HEK293 (cell line): Measurements from ENCODE around the gene BCL2L13.
"Not testable (repeated sequence)": the region's sequence is repeated elsewhere in the genome, so short reads cannot be mapped to it uniquely, and the experiment has no call there.

ENCODE experiments used
- CTCF ChIA-PET: fragments of 350-600 bp; formaldehyde crosslinking; extraction: SDS; loops from one replicate; lab custom pipeline; 2021; ENCODE audit warnings: antibody characterized with exemption; lab: Yijun Ruan, JAX
- POLR2A ChIA-PET: fragments of 300-600 bp; formaldehyde crosslinking; extraction: SDS; loops from one replicate; lab custom pipeline; 2020; ENCODE audit warnings: antibody characterized with exemption, inconsistent platforms; lab: Yijun Ruan, JAX
- H3K27ac ChIP-seq: fragments of 200-500 bp; sonication (Bioruptor generic); 2 replicates; pipeline ENCODE4 v1.5.1; 2014; ENCODE audit warnings: low read depth, low read length, control low read depth, inconsistent platforms; ENCODE audit errors: extremely low read depth
- H3K36me3 ChIP-seq, 2 experiments: fragments of 200-500 bp in 1 of 2; sonication (Bioruptor generic) in 1 of 2; 1 replicate in 1 of 2; 2 replicates in 1 of 2; pipeline ENCODE4 v1.5.1; 2014 to 2017; ENCODE audit warnings: inconsistent platforms in 2 of 2, low read length in 2 of 2; ENCODE audit not compliant: control insufficient read depth in 2 of 2, insufficient read depth in 1 of 2
- H3K4me1 ChIP-seq: fragments of 200-500 bp; sonication (Bioruptor generic); 2 replicates; pipeline ENCODE4 v1.5.1; 2014; ENCODE audit warnings: mild to moderate bottlenecking, low read length, inconsistent platforms; ENCODE audit not compliant: control insufficient read depth, insufficient read depth
- H3K4me3 ChIP-seq: 2 replicates; pipeline ENCODE4 v1.5.1; 2011; ENCODE audit warnings: low read depth, mild to moderate bottlenecking, control low read depth, low read length, moderate library complexity
- H3K9me3 ChIP-seq: fragments of 200-500 bp; sonication (Bioruptor generic); 2 replicates; pipeline ENCODE4 v1.5.1; 2014; ENCODE audit warnings: low read depth, low read length, inconsistent platforms; ENCODE audit not compliant: control insufficient read depth, insufficient read depth
- BCL6B ChIP-seq: fragments of 450-650 bp; formaldehyde crosslinking; IDR thresholded peaks from 2 replicates; pipeline ENCODE4 v1.5.1; 2017; ENCODE audit warnings: missing biosample characterization, missing genetic modification characterization
- PRDM10 ChIP-seq: fragments of 450-650 bp; formaldehyde crosslinking; IDR thresholded peaks from 2 replicates; pipeline ENCODE4 v1.5.1; 2016; ENCODE audit warnings: missing biosample characterization, missing genetic modification characterization
- PRDM6 ChIP-seq: fragments of 450-650 bp; formaldehyde crosslinking; IDR thresholded peaks from 2 replicates; pipeline ENCODE4 v1.5.1; 2017; ENCODE audit warnings: missing biosample characterization, missing genetic modification characterization
- REPIN1 ChIP-seq: fragments of 450-650 bp; formaldehyde crosslinking; IDR thresholded peaks from 2 replicates; pipeline ENCODE4 v1.5.1; 2017; ENCODE audit warnings: missing biosample characterization, missing genetic modification characterization, low read depth
- TSHZ1 ChIP-seq: fragments of 450-650 bp; formaldehyde crosslinking; IDR thresholded peaks from 2 replicates; pipeline ENCODE4 v1.5.1; 2016; ENCODE audit warnings: missing biosample characterization, missing genetic modification characterization, borderline replicate concordance
- YY1 ChIP-seq: fragments of 450-650 bp; formaldehyde crosslinking; IDR thresholded peaks from 2 replicates; pipeline ENCODE4 v1.5.1; 2018; ENCODE audit warnings: missing biosample characterization, missing genetic modification characterization
- ZBTB8A ChIP-seq: fragments of 450-650 bp; formaldehyde crosslinking; IDR thresholded peaks from 2 replicates; pipeline ENCODE4 v1.5.1; 2016; ENCODE audit warnings: missing biosample characterization, missing genetic modification characterization
- ZNF121 ChIP-seq: fragments of 450-650 bp; formaldehyde crosslinking; IDR thresholded peaks from 2 replicates; pipeline ENCODE4 v1.5.1; 2016; ENCODE audit warnings: missing biosample characterization, missing genetic modification characterization
- ZNF148 ChIP-seq: fragments of 450-650 bp; formaldehyde crosslinking; IDR thresholded peaks from 2 replicates; pipeline ENCODE4 v1.5.0; 2017; ENCODE audit warnings: missing biosample characterization, missing genetic modification characterization, borderline replicate concordance
- ZNF16 ChIP-seq: fragments of 450-650 bp; formaldehyde crosslinking; IDR thresholded peaks from 2 replicates; pipeline ENCODE4 v1.5.1; 2016; ENCODE audit warnings: low read depth, missing biosample characterization, missing genetic modification characterization
- ZNF2 ChIP-seq: fragments of 450-650 bp; formaldehyde crosslinking; IDR thresholded peaks from 2 replicates; pipeline ENCODE4 v1.5.1; 2016; ENCODE audit warnings: missing biosample characterization, missing genetic modification characterization
- ZNF214 ChIP-seq: fragments of 450-650 bp; formaldehyde crosslinking; IDR thresholded peaks from 2 replicates; pipeline ENCODE4 v1.5.1; 2017; ENCODE audit warnings: missing biosample characterization, mild to moderate bottlenecking, missing genetic modification characterization, borderline replicate concordance
- ZNF354C ChIP-seq: fragments of 450-650 bp; formaldehyde crosslinking; IDR thresholded peaks from 2 replicates; pipeline ENCODE4 v1.5.1; 2016; ENCODE audit warnings: missing biosample characterization, missing genetic modification characterization, low read depth, borderline replicate concordance
- ZNF433 ChIP-seq: fragments of 450-650 bp; formaldehyde crosslinking; IDR thresholded peaks from 2 replicates; pipeline ENCODE4 v1.5.1; 2016; ENCODE audit warnings: missing biosample characterization, missing genetic modification characterization, low read depth
- ZNF610 ChIP-seq: fragments of 450-650 bp; formaldehyde crosslinking; IDR thresholded peaks from 2 replicates; pipeline ENCODE4 v1.5.1; 2016; ENCODE audit warnings: missing biosample characterization, missing genetic modification characterization, borderline replicate concordance
- ZNF747 ChIP-seq: fragments of 450-650 bp; formaldehyde crosslinking; IDR thresholded peaks from 2 replicates; pipeline ENCODE4 v1.5.1; 2016; ENCODE audit warnings: missing biosample characterization, missing genetic modification characterization
- ZSCAN16 ChIP-seq: fragments of 450-650 bp; formaldehyde crosslinking; IDR thresholded peaks from 2 replicates; pipeline ENCODE4 v1.5.1; 2016; ENCODE audit warnings: missing biosample characterization, missing genetic modification characterization
- ZSCAN5A ChIP-seq: fragments of 450-650 bp; formaldehyde crosslinking; IDR thresholded peaks from 2 replicates; pipeline ENCODE4 v1.5.1; 2016; ENCODE audit warnings: missing biosample characterization, missing genetic modification characterization

The BCL2L13 gene

GRCh38 chr22:17754233-17754925 is 115.8 kb downstream of the BCL2L13 start (continued):
- TF ChIP-seq TSHZ1 (tag by site-specific recombination): no peak
- no peak for TF ChIP-seq ZNF16 (tag by site-specific recombination)
- TF ChIP-seq ZBTB8A (tag by site-specific recombination): no peak
- TF ChIP-seq, all 188 proteins: peak for 0

GRCh38 chr22:17761138-17761488 is 122.6 kb downstream of the BCL2L13 start:
- no peaks in the 10 kb centered on the region; a peak in 1 of 3 replicates for H3K36me3 ChIP-seq
- POLR2A ChIA-PET: no interaction called here
- no peak overlapping the region for H3K4me3 ChIP-seq
- no peak overlapping the region for H3K27ac ChIP-seq
- H3K9me3 ChIP-seq: no peaks in the 10 kb centered on the region
- CTCF ChIA-PET: no interaction called here
- TF ChIP-seq ZNF2: no peak
- no peak for TF ChIP-seq PRDM6 (tag by site-specific recombination)
- no peak for TF ChIP-seq ZSCAN5A (tag by site-specific recombination)
- TF ChIP-seq ZNF433 (tag by site-specific recombination): no peak
- TF ChIP-seq REPIN1: no peak
- TF ChIP-seq ZNF610 (tag by site-specific recombination): no peak
- TF ChIP-seq BCL6B (tag by site-specific recombination): no peak
- TF ChIP-seq ZNF16 (tag by site-specific recombination): no peak
- no peak for TF ChIP-seq YY1 (tag by site-specific recombination)
- TF ChIP-seq ZNF354C (tag by site-specific recombination): no peak
- no peak for TF ChIP-seq ZNF214 (tag by site-specific recombination)
- TF ChIP-seq ZSCAN16 (tag by site-specific recombination): no peak
- no peak for TF ChIP-seq ZNF148
- TF ChIP-seq ZNF121: no peak
- TF ChIP-seq ZNF747 (tag by site-specific recombination): no peak
- no peak for TF ChIP-seq PRDM10 (tag by site-specific recombination)
- TF ChIP-seq, all 188 proteins: peak for 0
- H3K4me1 ChIP-seq: no peaks in the 10 kb centered on the region

- H3K4me3 ChIP-seq, H3K4me1 ChIP-seq, CTCF ChIA-PET, H3K9me3 ChIP-seq, H3K27ac ChIP-seq, H3K36me3 ChIP-seq: not testable (repeated sequence)
- POLR2A ChIA-PET: interaction anchor here (1.0 kb wide), 1 partner anchor 9 kb away, joined by 4 read pairs; no protein-coding TSS in a partner anchor
Observed at GRCh38 chr22:17763442-17763841, 124.9 kb downstream of the BCL2L13 start.
